HCT116 (cell line): ENCODE measurements around the gene MAGEA4. TPM values are rescaled to one million over a fixed set of nuclear protein-coding genes. Genes with fewer than 3 reads are reported as not detected.

Experiments used
- ATAC-seq: fragments of 200-7000 bp; cut with Tn5 transposase; 2 replicates; pipeline ENCODE4 v1.9.1; 2020; ENCODE audit warnings: mild to moderate bottlenecking, moderate library complexity
- BruUV-seq: library from RNA; stranded (reverse); fragments of 400-500 nt; replicated peaks from 2 replicates; lab custom pipeline; 2021; lab: Mats Ljungman, UMichigan
- CTCF ChIA-PET: fragments of 300-600 bp; sonication (Branson Sonifier 250); formaldehyde crosslinking; loops from one replicate; lab custom pipeline; 2021; ENCODE audit warnings: antibody characterized with exemption; lab: Charles Lee
- POLR2A ChIA-PET: fragments of 300-600, 350-600 bp; sonication (Branson Sonifier 250); formaldehyde crosslinking; loops from one replicate; lab custom pipeline; 2021; ENCODE audit warnings: antibody characterized with exemption; lab: Charles Lee
- RAD21 ChIA-PET, 2 experiments: fragments of 300-600 bp; sonication (Branson Sonifier 250); formaldehyde crosslinking; loops; one replicate each; lab custom pipeline; 2023; ENCODE audit warnings: low total read pairs in 2 of 2; ENCODE audit not compliant: uncharacterized antibody in 2 of 2, unreplicated experiment in 2 of 2, low non-redundant PET in 1 of 2; lab: Charles Lee
- DNase-seq: peaks from one replicate; pipeline ENCODE4 v3.0.0-alpha.2; 2010; ENCODE audit warnings: low read depth, low spot score
- H2AFZ ChIP-seq: fragments of 200-600 bp; shearing (Covaris generic), sonication (generic); 2 replicates; pipeline ENCODE4 v1.6.1; 2017; ENCODE audit warnings: low read depth, mixed run types, mixed read lengths, antibody characterized with exemption, low read length; ENCODE audit not compliant: poor library complexity, severe bottlenecking
- H3K27ac ChIP-seq: 2 replicates; pipeline ENCODE4 v1.5.1; 2012; ENCODE audit warnings: low read depth, low read length
- H3K27me3 ChIP-seq: fragments of 200-600 bp; sonication (generic); 2 replicates; pipeline ENCODE4 v1.6.1; 2016; ENCODE audit warnings: mixed run types, low read length, mixed read lengths; ENCODE audit not compliant: insufficient read depth
- H3K36me3 ChIP-seq, 2 experiments: fragments of 200-500 bp in 1 of 2; fragments of 200-600 bp in 1 of 2; sonication (Bioruptor generic) in 1 of 2; sonication (generic) in 1 of 2; 2 replicates each; pipeline versions ENCODE4 v1.5.1 to v1.6.1; 2014 to 2016; ENCODE audit warnings: low read length in 2 of 2, inconsistent platforms in 1 of 2, mixed read lengths in 1 of 2, mixed run types in 1 of 2; ENCODE audit not compliant: insufficient read depth in 2 of 2, control insufficient read depth in 1 of 2
- H3K4me1 ChIP-seq, 2 experiments: fragments of 200-600 bp in 1 of 2; sonication (generic) in 1 of 2; 2 replicates each; pipeline versions ENCODE4 v1.5.1 to v1.6.1; 2012 to 2017; ENCODE audit warnings: low read length in 2 of 2, inconsistent platforms in 1 of 2, mild to moderate bottlenecking in 1 of 2, mixed read lengths in 1 of 2, mixed run types in 1 of 2, moderate library complexity in 1 of 2; ENCODE audit not compliant: insufficient read depth in 2 of 2, control insufficient read depth in 1 of 2
- H3K4me2 ChIP-seq: fragments of 200-600 bp; sonication (generic); 2 replicates; pipeline ENCODE4 v1.6.1; 2017; ENCODE audit warnings: mixed run types, low read length, mixed read lengths
- H3K4me3 ChIP-seq, 2 experiments: fragments of 200-600 bp in 1 of 2; sonication (generic) in 1 of 2; replicated peaks in 1 of 2; 2 replicates each; pipeline ENCODE4 v1.5.1; 2011 to 2016; ENCODE audit warnings: low read length in 2 of 2, control low read depth in 1 of 2, low read depth in 1 of 2, mild to moderate bottlenecking in 1 of 2, mixed read lengths in 1 of 2, mixed run types in 1 of 2
- H3K79me2 ChIP-seq: fragments of 200-600 bp; sonication (generic); 2 replicates; pipeline ENCODE4 v1.6.1; 2017; ENCODE audit warnings: mild to moderate bottlenecking, mixed run types, low read length, moderate library complexity, mixed read lengths; ENCODE audit not compliant: insufficient read depth
- H3K9ac ChIP-seq: fragments of 200-600 bp; sonication (generic); 2 replicates; pipeline ENCODE4 v1.6.1; 2016; ENCODE audit warnings: low read length, mixed read lengths
- H3K9me2 ChIP-seq: fragments of 200-600 bp; sonication (generic), shearing (Covaris generic); 2 replicates; pipeline ENCODE4 v1.6.1; 2017; ENCODE audit warnings: mixed run types, mild to moderate bottlenecking, moderate library complexity; ENCODE audit not compliant: insufficient read depth
- H3K9me3 ChIP-seq, 2 experiments: fragments of 200-500 bp in 1 of 2; fragments of 200-600 bp in 1 of 2; sonication (Bioruptor generic) in 1 of 2; sonication (generic) in 1 of 2; 2 replicates each; pipeline ENCODE4 v1.6.1; 2014 to 2017; ENCODE audit warnings: low read length in 2 of 2, mixed read lengths in 2 of 2, inconsistent platforms in 1 of 2, low read depth in 1 of 2, mild to moderate bottlenecking in 1 of 2, mixed run types in 1 of 2, moderate library complexity in 1 of 2; ENCODE audit not compliant: control insufficient read depth in 1 of 2, insufficient read depth in 1 of 2
- H4K20me1 ChIP-seq: fragments of 200-600 bp; sonication (generic), shearing (Covaris generic); 2 replicates; pipeline ENCODE4 v1.6.1; 2017; ENCODE audit warnings: mixed run types, mild to moderate bottlenecking, moderate library complexity; ENCODE audit not compliant: insufficient read depth
- ATF3 ChIP-seq: IDR thresholded peaks from 2 replicates; pipeline ENCODE4 v1.6.1; 2012
- CEBPB ChIP-seq: IDR thresholded peaks from 2 replicates; pipeline ENCODE4 v1.6.1; 2012; ENCODE audit warnings: low read depth
- CTCF ChIP-seq, 3 experiments: fragments of 200-600 bp in 1 of 3; sonication (generic) in 1 of 3; IDR thresholded peaks in 2 of 3; conservative IDR thresholded peaks in 1 of 3; 2 replicates each; pipeline ENCODE4 v1.5.1; 2012 to 2017; ENCODE audit warnings: low read depth in 2 of 3, low read length in 2 of 3, antibody characterized with exemption in 1 of 3, borderline replicate concordance in 1 of 3, control low read depth in 1 of 3, mild to moderate bottlenecking in 1 of 3, mixed read lengths in 1 of 3, mixed run types in 1 of 3, moderate library complexity in 1 of 3; ENCODE audit not compliant: insufficient read depth in 1 of 3
- EGR1 ChIP-seq: IDR thresholded peaks from 2 replicates; pipeline ENCODE4 v1.6.1; 2012; ENCODE audit warnings: low read depth
- EZH2 ChIP-seq: fragments of 200-600 bp; sonication (generic); IDR thresholded peaks from 2 replicates; pipeline ENCODE4 v1.6.1; 2017; ENCODE audit warnings: antibody characterized with exemption, mixed run types
- JUND ChIP-seq: IDR thresholded peaks from 2 replicates; pipeline ENCODE4 v1.6.1; 2012
- MAX ChIP-seq: IDR thresholded peaks from 2 replicates; pipeline ENCODE4 v1.6.1; 2012
- REST ChIP-seq: IDR thresholded peaks from 2 replicates; pipeline ENCODE4 v1.6.1; 2012; ENCODE audit warnings: low read depth
- SIN3A ChIP-seq: IDR thresholded peaks from 2 replicates; pipeline ENCODE4 v1.6.1; 2012; ENCODE audit warnings: low read depth
- SRF ChIP-seq: IDR thresholded peaks from 2 replicates; pipeline ENCODE4 v1.6.1; 2012; ENCODE audit warnings: low read depth
- ZBTB33 ChIP-seq: IDR thresholded peaks from 2 replicates; pipeline ENCODE4 v1.6.1; 2011; ENCODE audit warnings: mild to moderate bottlenecking, low read length, moderate library complexity; ENCODE audit not compliant: insufficient replicate concordance; ENCODE audit errors: extremely low read depth
- ZNF274 ChIP-seq: fragments of 200-500 bp; sonication (Bioruptor generic); IDR thresholded peaks from 2 replicates; pipeline ENCODE4 v1.6.1; 2014; ENCODE audit warnings: mild to moderate bottlenecking, low read depth, low read length, inconsistent platforms
- intact Hi-C: fragments of 100-400 bp; cut with micrococcal nuclease; formaldehyde crosslinking; loops from 2 replicates; pipeline ENCODE4 v1.10.0; 2022
- total RNA-seq: library from RNA; stranded (reverse); gene quantifications from one replicate; pipeline ENCODE4 v1.2.1, GENCODE V29; 2021; ENCODE audit not compliant: unreplicated experiment

The MAGEA4 gene
- total RNA-seq, 1 experiment from 2014 or later, result not detected

- H3K9me3 ChIP-seq, result no peaks in the 10 kb centered on the region
- H3K27ac ChIP-seq, result no peak overlapping the region
- H4K20me1 ChIP-seq, result no peaks in the 10 kb centered on the region
- no peak for ATAC-seq
- POLR2A ChIA-PET, result no interaction called here
- no peaks in the 10 kb centered on the region for H3K4me1 ChIP-seq
- no peaks in the 10 kb centered on the region; the same call in 1 of the 2 replicates for H3K27me3 ChIP-seq
- no peak overlapping the region for H3K4me2 ChIP-seq
- intact Hi-C loops, result no loop called here
- RAD21 ChIA-PET, result no interaction called here
- no peak for DNase-seq
- BruUV-seq, result no TSS peak
- no peak for TF ChIP-seq CTCF (IDR thresholded peaks at IDR 0.05 in 2 of 3, conservative IDR thresholded peaks at IDR 0.05 in 1 of 3; ENCODE audit: borderline replicate concordance in 1 of 3, insufficient read depth in 1 of 3, low read depth in 2 of 3, low read length in 2 of 3)
- TF ChIP-seq MAX, result no peak
- no peak for TF ChIP-seq SIN3A
- TF ChIP-seq EGR1, result no peak
- TF ChIP-seq EZH2, result no peak
- no peak for TF ChIP-seq ATF3
- TF ChIP-seq ZNF274, result no peak
- TF ChIP-seq CEBPB, result no peak
- TF ChIP-seq JUND, result no peak
- TF ChIP-seq ZBTB33, result no peak
- TF ChIP-seq REST, result no peak
- no peak for TF ChIP-seq SRF
- H3K9ac ChIP-seq, result no peak overlapping the region
- no peaks in the 10 kb centered on the region for H3K79me2 ChIP-seq
- H3K4me3 ChIP-seq, result no peak overlapping the region
- CTCF ChIA-PET, result no interaction called here
- no peaks in the 10 kb centered on the region for H3K36me3 ChIP-seq
- H3K9me2 ChIP-seq, result no peaks in the 10 kb centered on the region
- no peak overlapping the region for H2AFZ ChIP-seq
These were observed 11.0 kb downstream of the MAGEA4 start for GRCh38 chrX:151923648-151924047.
